ENCODE measurements around the gene KRTAP4-7.

KRTAP4-7 gene

GRCh38 chr17:41063449-41063848, 20.5 kb upstream of the KRTAP4-7 start:
- no peak for TF ChIP-seq CREB1 (IDR thresholded peaks at IDR 0.05; ENCODE audit: low read depth)
- TF ChIP-seq TEAD4 (IDR thresholded peaks at IDR 0.05) = no peak
- no peak for TF ChIP-seq USF1 (IDR thresholded peaks at IDR 0.05)
- TF ChIP-seq RAD21 (IDR thresholded peaks at IDR 0.05; ENCODE audit: low read depth) = no peak
- no peak for TF ChIP-seq EP300 (IDR thresholded peaks at IDR 0.05; ENCODE audit: borderline replicate concordance)
- no peak for TF ChIP-seq REST (IDR thresholded peaks at IDR 0.05; ENCODE audit: low read depth)
- no peak for TF ChIP-seq TCF12 (IDR thresholded peaks at IDR 0.05; ENCODE audit: low read depth)
- TF ChIP-seq ZBTB7A (IDR thresholded peaks at IDR 0.05; ENCODE audit: low read depth) = no peak
- no peak for TF ChIP-seq MAX (IDR thresholded peaks at IDR 0.05)
- TF ChIP-seq NFIC (IDR thresholded peaks at IDR 0.05) = no peak

- no peak for TF ChIP-seq EGR1 (IDR thresholded peaks at IDR 0.05)
- no peak for TF ChIP-seq CREB1 (IDR thresholded peaks at IDR 0.05; ENCODE audit: low read depth)
- no peak for TF ChIP-seq FOXM1 (IDR thresholded peaks at IDR 0.05; ENCODE audit: borderline replicate concordance, low read depth)
- no peak for TF ChIP-seq NFIC (IDR thresholded peaks at IDR 0.05)
- no peak for TF ChIP-seq TCF12 (IDR thresholded peaks at IDR 0.05; ENCODE audit: low read depth)
- no peak for TF ChIP-seq YY1 (IDR thresholded peaks at IDR 0.05; ENCODE audit: low read depth)
- no peak for TF ChIP-seq EP300 (IDR thresholded peaks at IDR 0.05; ENCODE audit: borderline replicate concordance)
- TF ChIP-seq ZBTB7A (IDR thresholded peaks at IDR 0.05; ENCODE audit: low read depth) = no peak
- no peak for TF ChIP-seq REST (IDR thresholded peaks at IDR 0.05; ENCODE audit: low read depth)
- no peak for TF ChIP-seq USF1 (IDR thresholded peaks at IDR 0.05)
- no peak for TF ChIP-seq TAF1 (IDR thresholded peaks at IDR 0.05; ENCODE audit: low read depth)
- TF ChIP-seq RAD21 (IDR thresholded peaks at IDR 0.05; ENCODE audit: low read depth) = no peak
- TF ChIP-seq MAX (IDR thresholded peaks at IDR 0.05) = no peak
- no peak for TF ChIP-seq TEAD4 (IDR thresholded peaks at IDR 0.05)
- TF ChIP-seq CEBPB (IDR thresholded peaks at IDR 0.05) = no peak
These were observed 19.6 kb upstream of the KRTAP4-7 start for GRCh38 chr17:41064301-41064700.

- TF ChIP-seq USF1 (IDR thresholded peaks at IDR 0.05) (no peak), FOXM1 (IDR thresholded peaks at IDR 0.05; ENCODE audit: borderline replicate concordance, low read depth) (no peak), TCF12 (IDR thresholded peaks at IDR 0.05; ENCODE audit: low read depth) (no peak), MAX (IDR thresholded peaks at IDR 0.05) (no peak), TAF1 (IDR thresholded peaks at IDR 0.05; ENCODE audit: low read depth) (no peak), REST (IDR thresholded peaks at IDR 0.05; ENCODE audit: low read depth) (no peak), ZBTB7A (IDR thresholded peaks at IDR 0.05; ENCODE audit: low read depth) (no peak), TEAD4 (IDR thresholded peaks at IDR 0.05) (no peak), NFIC (IDR thresholded peaks at IDR 0.05) (no peak), RAD21 (IDR thresholded peaks at IDR 0.05; ENCODE audit: low read depth) (no peak), CEBPB (IDR thresholded peaks at IDR 0.05) (no peak), EP300 (IDR thresholded peaks at IDR 0.05; ENCODE audit: borderline replicate concordance) (no peak), EGR1 (IDR thresholded peaks at IDR 0.05) (no peak)
These were observed 17.9 kb upstream of the KRTAP4-7 start, which contains the start of gene KRTAP2-4 for GRCh38 chr17:41065829-41066624. KRTAP2-4 (minus strand) TSS chr17:41065879; CDS start chr17:41065845, 34 bp downstream.

Data from Ishikawa (cell line).